Measurements from ENCODE around the gene SYNE2.
"Not testable (repeated sequence)": the region's sequence is repeated elsewhere in the genome, so short reads cannot be mapped to it uniquely, and the experiment has no call there.

The SYNE2 gene, protein sequence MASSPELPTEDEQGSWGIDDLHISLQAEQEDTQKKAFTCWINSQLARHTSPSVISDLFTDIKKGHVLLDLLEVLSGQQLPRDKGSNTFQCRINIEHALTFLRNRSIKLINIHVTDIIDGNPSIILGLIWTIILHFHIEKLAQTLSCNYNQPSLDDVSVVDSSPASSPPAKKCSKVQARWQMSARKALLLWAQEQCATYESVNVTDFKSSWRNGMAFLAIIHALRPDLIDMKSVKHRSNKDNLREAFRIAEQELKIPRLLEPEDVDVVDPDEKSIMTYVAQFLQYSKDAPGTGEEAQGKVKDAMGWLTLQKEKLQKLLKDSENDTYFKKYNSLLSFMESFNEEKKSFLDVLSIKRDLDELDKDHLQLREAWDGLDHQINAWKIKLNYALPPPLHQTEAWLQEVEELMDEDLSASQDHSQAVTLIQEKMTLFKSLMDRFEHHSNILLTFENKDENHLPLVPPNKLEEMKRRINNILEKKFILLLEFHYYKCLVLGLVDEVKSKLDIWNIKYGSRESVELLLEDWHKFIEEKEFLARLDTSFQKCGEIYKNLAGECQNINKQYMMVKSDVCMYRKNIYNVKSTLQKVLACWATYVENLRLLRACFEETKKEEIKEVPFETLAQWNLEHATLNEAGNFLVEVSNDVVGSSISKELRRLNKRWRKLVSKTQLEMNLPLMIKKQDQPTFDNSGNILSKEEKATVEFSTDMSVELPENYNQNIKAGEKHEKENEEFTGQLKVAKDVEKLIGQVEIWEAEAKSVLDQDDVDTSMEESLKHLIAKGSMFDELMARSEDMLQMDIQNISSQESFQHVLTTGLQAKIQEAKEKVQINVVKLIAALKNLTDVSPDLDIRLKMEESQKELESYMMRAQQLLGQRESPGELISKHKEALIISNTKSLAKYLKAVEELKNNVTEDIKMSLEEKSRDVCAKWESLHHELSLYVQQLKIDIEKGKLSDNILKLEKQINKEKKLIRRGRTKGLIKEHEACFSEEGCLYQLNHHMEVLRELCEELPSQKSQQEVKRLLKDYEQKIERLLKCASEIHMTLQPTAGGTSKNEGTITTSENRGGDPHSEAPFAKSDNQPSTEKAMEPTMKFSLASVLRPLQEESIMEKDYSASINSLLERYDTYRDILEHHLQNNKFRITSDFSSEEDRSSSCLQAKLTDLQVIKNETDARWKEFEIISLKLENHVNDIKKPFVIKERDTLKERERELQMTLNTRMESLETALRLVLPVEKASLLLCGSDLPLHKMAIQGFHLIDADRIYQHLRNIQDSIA (N-terminal part only)

DNA sequence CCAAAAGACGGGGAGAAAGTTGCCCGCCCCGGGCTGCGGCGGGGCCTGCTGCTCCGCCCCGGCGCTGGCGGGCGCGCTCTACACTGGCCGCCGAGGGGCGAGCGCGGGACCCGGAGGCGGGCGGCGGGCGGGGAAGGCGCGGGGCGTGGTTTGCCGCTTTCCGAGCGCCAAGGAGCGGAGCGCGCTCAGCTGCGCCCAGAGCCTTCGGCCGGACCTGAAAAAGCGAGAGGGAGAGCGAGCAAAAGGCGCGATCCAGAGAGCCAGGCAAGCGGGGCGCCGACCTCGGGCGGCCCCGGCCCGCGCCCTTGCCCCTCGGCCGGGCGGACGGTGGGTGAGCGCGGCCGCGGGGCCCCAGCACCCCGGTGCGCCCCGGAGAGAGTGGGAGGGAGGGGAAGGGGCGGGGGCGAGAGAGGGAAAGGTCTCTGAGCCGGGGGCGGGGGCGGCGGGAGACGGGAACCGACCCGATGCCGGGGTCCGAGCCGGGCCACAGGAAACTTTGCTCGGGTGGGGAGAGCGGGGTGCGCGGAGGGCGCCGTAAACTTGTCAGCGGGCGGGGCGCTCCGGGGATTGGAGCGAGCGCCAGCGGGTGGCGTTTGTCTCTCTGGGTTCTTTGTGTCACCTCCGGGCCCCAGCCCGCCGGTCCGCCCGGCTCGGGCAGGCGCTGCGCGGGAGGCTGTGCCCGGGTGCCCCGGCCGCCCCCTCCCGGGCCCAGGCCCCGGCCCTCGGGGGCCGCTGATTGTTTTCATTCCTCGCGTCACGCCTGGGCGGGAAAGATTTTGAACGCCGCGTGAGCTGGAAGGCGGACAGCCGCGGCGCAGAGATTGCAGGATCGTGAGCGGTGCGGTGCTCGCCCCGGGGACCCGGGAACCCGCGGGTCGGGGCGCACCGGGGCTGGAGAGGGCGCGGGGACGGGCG, at the start of gene SYNE2:
SYNE2 (plus strand) TSS at position 188 of the 915 bp plus-strand sequence. CDS start 56,145 bp downstream, outside the sequence.
- peak; percentile 67 for DNase-seq (ENCODE audit: low read depth, low spot score)

DNA sequence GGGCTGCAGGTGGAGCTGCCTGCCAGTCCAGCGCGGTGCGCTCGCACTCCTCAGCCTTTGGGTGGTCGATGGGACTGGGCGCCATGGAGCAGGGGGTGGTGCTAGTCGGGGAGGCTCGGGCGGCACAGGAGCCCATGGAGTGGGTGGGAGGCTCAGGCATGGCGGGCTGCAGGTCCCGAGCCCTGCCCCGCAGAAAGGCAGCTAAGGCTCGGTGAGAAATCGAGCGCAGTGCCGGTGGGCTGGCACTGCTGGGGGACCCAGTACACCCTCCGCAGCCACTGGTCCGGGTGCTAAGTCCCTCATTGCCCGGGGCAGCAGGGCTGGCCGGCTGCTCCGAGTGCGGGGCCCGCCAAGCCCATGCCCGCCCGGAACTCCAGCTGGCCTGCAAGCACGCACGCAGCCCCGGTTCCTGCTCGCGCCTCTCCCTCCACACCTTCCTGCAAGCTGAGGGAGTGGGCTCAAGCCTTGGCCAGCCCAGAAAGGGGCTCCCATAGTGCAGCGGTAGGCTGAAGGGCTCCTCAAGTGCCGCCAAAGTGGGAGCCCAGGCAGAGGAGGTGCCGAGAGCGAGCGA, 49.5 kb upstream of the SYNE2 start:
- not testable (repeated sequence) for DNase-seq (ENCODE audit: low read depth, low spot score)

DNA sequence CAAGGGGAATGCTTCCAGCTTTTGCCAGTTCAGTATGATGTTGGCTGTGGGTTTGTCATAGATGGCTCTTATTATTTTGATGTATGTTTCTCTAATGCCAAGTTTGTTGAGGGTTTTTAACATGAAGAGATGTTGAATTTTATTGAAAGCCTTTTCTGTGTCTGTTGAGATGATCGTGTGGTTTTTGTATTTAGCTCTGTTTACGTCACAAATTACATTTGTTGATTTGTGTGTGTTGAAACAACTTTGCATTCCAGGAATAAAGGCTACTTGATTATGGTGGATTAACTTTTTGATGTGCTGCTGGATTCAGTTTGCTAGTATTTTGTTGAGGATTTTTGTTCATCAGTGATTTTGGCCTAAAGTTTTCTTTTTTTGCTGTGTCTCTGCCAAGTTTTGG, 46.7 kb upstream of the SYNE2 start:
- not testable (repeated sequence) for DNase-seq (ENCODE audit: low read depth, low spot score)

DNA sequence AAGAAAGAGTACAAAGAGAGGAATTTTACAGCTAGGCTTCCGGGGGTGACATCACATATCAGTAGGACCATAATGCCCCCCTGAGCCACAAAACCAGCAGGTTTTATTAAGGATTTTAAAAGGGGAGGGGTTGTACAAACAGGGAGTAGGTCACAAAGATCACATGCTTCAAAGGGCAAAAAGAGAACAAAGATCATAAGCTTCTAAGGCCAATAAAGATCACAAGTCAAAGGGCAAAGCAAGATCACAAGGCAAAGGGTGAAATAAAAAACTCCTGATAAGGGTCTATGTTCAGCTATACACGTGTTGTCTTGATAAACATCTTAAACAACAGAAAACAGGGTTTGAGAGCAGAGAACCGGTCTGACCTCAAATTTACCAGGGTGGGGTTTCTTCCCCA, 41.1 kb upstream of the SYNE2 start:
- DNase-seq (ENCODE audit: low read depth, low spot score) = not testable (repeated sequence)

DNA sequence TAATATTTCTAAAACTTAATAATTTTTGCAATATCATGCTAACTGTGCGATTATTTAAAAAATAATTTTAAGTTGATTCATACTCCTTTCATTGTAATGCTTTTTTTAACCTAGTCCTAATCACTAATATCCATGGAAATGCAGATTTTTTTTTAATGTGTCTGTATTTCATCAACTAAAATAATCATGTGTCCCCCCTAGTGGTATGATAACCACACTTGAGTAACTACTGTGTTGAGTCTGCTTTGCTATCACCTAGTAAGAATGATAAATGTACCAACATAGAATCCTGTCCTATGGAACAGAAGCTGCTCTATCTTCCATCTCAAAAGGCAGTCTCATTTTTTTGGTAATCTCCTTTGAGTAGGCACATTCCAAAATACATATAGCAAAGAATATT, 19.1 kb upstream of the SYNE2 start:
- DNase-seq (ENCODE audit: low read depth, low spot score) = no peak

DNA sequence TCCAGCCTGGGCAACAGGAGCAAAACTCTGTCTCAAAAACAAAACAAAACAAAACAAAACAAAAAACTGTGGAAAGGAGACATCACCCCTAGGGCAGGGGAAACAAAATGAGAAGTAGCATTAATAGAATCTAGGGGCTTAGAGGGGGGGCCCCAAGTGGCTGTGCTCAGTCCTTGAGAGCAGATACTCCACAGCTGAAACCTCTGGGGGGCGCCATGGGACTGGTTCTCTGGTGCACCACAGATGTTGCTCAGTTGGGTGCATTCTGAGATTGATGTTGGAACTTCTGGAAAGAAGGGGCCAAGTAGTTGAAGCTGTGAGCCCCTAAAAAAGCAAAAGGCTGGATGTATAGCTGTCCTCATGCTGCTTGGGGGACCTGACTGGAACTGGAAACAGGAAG, 11.8 kb upstream of the SYNE2 start:
- no peak for DNase-seq (ENCODE audit: low read depth, low spot score)

DNA sequence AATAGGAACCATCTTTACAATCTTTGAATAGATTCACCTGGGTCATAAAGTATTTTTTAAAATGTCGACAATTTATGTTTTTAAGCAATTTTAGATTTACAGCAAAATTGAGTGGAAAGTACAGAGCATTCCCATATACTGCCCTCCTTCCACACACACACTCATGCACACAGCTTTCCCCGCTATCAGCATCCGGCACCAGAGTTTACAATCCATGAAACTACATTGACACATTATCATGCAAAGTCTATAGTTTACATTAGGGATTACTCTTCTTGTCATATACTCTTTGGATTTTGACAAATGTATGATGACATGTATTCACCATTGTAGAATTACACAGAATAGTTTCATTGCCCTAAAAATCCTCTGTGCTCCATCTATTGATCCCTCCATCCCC, 9.0 kb upstream of the SYNE2 start:
- DNase-seq (ENCODE audit: low read depth, low spot score) = no peak

DNA sequence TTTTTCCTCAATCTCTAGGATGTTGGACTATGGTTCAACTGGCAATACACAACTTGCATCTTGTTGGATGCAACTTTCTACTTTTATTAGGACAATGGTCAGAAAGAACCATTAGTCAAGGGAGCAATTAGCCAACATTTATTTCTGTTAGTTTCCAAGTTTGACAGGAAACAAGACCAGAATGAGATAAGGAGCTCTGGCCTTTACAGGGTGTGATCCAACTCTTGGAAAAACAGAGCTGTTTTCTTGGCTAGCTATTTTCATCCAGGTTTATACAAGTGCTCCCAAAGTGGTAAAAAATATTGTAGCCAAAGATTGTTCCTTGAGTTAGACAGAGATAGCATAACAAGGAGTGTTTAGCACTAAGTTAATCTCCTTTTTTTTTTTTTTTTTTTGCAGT, 3.9 kb upstream of the SYNE2 start:
- no peak for DNase-seq (ENCODE audit: low read depth, low spot score)

DNA sequence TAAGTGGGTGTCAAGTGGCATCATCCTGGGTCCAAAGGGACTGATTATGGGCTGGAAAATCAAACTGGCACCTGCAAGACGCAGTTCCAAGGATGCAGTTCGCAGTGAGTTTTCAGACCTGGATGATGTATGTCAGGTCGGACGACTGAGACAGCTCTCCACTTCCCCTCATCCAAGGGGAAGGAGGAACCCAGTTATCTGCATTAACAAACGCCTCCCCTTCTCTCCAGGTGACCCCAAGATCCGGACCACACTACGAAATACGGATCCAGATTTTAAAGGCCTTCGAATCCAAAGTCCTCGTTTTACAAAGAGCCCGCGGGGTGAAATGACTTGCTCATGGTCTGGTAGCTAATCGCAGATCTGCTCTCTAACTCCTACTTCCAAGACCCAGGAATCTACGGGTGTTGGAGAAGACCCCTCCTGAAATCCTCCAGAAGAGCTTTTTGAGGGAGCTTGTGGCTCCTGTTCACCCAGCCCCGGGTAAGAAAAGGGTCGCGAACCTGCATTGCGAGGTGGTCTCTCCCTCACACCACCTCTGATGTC, 460 bp upstream of the SYNE2 start:
- no peak for DNase-seq (ENCODE audit: low read depth, low spot score)

DNA sequence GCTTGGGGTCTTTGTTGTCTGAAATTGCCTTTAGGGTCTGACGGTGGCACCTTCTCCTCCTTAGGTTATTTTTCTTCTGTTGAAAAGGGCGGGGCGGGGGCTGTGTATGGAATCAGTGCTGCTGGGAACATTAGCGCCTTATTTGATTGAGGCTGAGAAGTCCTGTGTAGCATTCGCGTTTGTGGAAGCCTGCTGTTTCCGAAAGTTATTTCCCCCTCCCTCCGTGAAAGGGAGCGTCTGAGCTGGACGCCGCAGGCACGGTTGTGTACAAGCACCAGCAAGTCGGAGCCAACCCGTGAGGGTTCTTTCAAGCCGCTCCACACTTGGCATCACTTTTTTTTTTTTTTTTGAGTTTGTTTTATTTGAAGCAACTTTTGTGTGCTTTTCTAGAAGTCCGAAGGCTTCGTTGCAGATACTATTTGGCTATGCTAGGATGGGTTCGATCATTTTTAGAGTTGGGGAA, 1.1 kb downstream of the SYNE2 start:
- DNase-seq (ENCODE audit: low read depth, low spot score) = peak; percentile 13

DNA sequence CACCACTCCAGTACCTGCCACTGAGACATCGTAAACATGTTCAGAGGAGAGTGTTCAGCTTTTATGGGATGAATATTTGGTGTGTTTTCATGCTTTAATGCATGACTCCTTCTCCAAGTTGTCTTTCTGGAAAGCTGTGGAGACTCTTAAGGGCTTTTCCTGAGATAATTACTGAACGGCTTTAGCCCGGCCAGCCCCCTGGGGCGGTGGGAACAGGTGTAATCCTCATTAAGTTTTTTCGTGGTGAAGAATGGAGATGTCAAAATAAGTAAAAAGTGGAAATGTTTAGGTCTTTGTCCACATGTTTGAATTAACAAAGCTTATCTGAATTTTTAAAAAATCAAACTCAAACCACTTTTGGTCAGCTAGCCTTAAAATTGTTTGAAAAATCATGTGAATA, 1.5 kb downstream of the SYNE2 start:
- DNase-seq (ENCODE audit: low read depth, low spot score) = no peak

DNA sequence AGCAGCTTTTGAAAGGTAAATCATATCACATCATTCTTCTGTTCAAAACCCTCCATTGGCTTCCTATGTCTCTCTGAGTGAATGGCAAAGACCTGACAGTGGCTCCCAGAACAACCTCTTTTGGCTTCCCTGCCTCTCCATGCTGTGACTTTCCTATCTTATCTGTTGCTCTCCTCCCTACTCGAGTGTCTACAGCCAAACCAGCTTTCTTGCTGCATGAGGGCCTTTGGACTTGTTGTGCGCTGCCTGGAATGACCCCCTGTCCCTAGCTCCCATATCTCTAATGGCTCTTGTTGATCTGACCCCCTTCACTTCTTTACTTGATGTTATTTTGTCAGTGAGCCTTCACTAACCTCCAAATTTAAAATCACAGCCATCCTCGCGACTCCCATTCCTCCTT, 2.5 kb downstream of the SYNE2 start:
- DNase-seq (ENCODE audit: low read depth, low spot score) = no peak

DNA sequence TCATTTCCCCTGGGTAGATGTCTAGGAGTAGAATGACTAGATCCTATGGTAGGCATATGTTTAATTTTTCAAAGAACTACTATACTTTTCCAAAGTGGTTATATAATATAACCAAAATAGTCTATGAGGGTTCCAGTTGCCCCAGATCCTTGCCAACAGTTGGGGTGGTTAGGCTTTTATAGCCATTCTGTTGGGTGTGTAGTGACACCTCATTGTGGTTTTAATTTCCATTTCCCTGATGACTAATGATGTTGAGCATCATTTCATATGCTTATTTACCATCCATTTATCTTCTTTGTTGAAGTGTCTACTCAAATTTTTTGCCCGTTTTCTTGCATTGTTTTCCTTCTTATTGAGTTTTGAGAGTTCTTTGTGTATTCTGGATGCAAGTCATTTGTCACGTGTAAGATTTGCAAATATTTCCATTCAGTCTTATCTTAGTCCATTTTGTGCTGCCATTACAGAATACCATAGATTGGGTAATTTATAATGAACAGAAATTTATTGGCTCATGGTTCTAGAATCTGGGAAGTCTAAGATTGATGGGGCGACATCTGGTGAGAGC, 4.7 kb downstream of the SYNE2 start:
- DNase-seq (ENCODE audit: low read depth, low spot score) = no peak

DNA sequence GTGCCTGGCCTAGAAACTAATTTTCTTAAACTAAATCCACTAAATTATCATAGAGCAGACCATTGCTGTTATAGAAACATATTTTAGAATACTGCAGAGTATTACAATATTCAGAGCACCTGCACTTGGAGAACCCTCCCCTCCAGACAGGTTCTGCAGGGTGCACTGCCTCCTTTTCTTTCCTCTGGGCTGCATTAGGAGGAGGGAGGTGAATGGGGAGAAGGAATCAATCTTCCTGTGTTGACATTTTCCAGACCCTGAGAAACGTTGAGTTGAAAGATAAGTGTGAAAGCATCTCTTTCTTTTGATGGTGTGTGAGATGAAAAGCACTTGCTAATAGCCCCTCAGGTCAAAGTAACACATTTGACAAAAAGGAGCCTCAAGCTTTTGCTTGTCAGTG, 7.3 kb downstream of the SYNE2 start:
- no peak for DNase-seq (ENCODE audit: low read depth, low spot score)

DNA sequence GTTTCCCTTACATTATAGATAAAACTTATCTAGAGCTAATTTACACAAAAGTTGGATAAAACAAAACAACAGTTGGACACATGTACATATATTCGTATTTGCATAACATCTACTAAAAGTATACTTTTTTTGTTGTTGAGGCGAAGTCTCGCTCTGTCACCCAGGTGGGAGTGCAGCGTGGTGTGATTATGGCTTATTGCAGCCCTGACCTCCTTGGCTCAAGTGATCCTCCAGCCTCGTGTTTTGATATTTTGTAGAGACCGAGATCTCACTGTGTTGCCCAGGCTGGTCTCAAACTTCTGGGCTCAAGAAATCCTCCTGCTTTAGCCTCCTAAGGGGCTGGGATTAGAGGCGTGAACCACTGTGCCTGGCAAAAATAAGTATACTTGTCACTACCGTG, 9.4 kb downstream of the SYNE2 start:
- DNase-seq (ENCODE audit: low read depth, low spot score) = no peak

DNA sequence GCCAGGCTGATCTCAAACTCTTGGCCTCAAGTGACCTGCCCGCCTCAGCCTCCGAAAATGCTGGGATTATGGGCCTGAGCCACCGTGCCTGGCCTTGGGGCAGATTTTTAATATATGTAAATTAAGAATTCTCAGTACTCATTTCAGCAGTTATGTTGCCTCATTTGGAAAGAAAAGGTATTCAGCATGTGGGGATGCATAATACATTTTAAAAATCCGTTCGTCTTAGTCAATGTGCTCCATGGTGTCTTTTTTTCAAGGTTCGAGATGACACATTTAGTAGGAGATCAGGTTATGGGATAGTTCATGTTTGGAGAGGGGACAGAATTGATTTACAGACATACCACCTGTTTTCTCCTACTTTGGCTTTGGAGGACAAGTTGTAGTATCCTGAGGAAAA, 10.2 kb downstream of the SYNE2 start:
- no peak for DNase-seq (ENCODE audit: low read depth, low spot score)

DNA sequence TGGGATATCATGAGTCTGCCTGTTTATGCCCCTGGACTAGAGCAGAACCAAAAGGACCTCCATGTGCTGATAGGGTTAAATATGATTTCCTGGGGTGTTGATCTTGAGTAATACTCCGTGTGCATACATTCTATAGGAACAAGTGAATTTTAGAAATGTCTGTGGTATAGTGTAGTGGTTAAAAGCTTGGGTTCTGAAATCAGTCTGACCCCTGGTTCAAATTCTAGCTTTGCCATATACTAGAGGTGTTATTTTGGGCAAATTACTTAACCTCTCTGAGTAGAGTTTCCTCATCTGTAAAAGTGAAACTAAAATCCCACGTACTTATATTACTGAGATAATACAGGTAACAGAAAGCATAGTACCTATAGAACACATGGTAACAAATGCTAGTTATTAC, 12.0 kb downstream of the SYNE2 start:
- not testable (repeated sequence) for DNase-seq (ENCODE audit: low read depth, low spot score)

DNA sequence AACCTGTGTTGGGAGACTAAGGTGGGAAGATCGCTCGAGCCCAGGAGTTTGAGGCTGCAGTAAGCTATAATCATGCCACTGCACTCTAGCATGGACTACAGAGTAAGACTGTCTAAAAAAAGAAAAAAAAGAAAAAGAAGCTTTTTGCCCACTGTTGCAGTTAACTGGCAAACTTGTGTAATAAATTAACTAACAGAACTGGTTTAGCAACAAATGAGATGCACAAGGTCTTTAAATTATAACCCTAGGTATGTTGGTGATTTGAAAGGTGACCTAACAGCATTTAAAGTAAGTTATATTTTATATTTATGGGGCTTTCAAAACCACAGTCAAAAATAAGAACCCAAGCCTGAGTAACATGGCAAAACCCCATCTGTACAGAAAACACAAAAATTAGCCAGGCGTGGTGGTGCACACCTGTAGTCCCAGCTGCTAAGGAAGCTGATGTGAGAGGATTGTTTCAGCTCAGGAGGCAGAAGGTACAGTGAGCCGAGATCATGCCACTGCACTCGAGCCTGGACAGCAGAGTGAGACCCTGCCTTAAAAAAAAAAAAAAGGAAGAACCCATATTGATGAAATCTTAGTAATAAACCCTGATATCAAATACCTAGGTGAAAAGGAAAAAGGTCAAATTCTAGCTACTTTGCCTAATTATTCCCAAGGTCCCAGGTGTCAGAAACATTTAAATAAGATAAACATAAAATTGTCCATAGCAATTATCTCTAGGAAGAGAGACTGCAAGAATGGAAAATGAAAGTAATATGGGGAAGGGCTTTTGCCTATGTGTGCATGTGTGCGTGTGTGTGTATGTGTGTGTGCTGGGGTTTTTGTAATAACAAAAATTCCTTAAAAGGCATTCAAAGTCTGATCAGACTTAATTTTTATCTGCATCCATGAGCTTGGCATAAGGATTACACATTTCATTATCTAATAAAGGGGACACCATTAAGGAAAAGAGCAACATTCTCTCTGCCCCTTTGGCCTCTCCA, 15.4 kb downstream of the SYNE2 start:
- no peak for DNase-seq (ENCODE audit: low read depth, low spot score)
